Activated CD8-positive, alpha-beta memory T cell treated with anti-CD3 and anti-CD28 coated beads for 36 hours (primary cell): ENCODE results near the gene MYL2. TPM values are rescaled to one million over a fixed set of nuclear protein-coding genes. Genes with fewer than 3 reads are reported as not detected.
"Not testable (repeated sequence)": the region's sequence is repeated elsewhere in the genome, so short reads cannot be mapped to it uniquely, and the experiment has no call there.

ENCODE experiments used
- CTCF ChIA-PET: fragments of 350-600 bp; sonication (Branson Sonifier 250); formaldehyde crosslinking; loops from one replicate; lab custom pipeline; 2021; ENCODE audit warnings: antibody characterized with exemption; lab: Charles Lee
- POLR2A ChIA-PET: fragments of 350-600 bp; sonication (Branson Sonifier 250); formaldehyde crosslinking; loops from one replicate; lab custom pipeline; 2021; ENCODE audit warnings: antibody characterized with exemption; lab: Charles Lee
- total RNA-seq, 2 experiments: library from RNA; stranded (reverse); gene quantifications; one replicate each; pipeline ENCODE4 v1.2.3, GENCODE V29; 2021

Gene MYL2, protein sequence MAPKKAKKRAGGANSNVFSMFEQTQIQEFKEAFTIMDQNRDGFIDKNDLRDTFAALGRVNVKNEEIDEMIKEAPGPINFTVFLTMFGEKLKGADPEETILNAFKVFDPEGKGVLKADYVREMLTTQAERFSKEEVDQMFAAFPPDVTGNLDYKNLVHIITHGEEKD
- not detected for total RNA-seq

DNA sequence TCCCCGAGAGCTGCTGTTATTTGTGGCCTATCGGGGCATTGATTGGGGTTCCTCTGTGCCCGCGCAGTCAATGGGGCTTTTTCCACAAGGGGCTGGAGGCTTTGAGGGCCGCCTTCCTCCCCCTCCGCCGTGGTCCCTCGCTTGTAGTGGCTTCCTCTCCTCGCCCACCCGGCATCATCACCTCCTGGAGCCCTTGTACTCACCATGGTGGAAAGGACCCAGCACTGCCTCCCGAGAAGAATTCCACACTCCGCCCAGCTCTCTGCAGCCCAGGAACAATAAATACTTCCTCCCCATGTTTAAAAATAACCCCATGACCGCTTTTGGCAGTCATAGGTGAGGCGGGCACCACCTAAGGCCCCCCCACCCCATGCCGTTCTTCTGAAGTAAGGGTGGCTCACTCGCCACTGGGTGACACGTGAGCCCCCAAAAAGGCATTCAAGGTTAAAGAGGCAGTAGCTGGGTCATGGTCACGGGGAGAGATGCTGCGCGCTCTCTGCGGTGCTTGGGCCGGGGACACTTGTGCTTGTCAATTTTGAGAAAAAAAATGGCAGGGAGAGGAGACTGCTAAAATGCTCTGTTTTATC, at the start of gene MYL2:
TSS of gene MYL2 (minus strand) at position 256 of the 587 bp plus-strand sequence. CDS start at position 206, 50 bp downstream.
- ChIA-PET POLR2A (no interaction called here), CTCF (no interaction called here)

DNA sequence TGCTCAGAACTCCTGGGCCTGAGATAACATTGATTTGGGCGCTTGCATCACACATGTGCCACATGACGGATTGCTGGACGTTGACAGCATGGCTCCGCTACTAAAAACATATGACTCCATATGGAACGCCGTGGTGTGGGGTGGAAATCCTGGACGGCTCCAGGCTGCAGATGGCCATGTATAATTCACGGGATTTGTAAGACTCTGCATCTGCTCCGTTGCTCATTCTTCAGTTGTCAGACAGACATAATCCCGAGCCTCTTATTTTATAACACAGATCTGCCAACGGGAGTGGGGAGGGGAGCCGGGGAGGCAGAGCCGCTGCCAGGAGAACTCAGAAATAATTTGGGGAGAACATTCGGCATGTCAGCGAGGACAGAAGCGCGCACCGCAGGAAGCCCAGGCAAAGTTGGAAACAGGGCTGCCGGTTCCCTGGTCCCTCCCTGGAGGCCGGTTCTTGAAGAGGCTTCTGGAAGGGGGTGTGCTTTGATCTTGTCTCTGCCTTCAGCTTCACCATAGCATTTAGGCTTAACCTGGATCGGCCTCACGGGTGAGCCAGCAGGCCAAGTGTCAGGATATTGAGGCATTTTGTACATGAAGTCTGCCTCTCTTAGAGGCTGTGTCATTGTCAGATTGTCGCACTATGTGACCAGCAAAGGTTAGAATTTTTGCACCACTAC, 45.8 kb upstream of the MYL2 start:
- CTCF ChIA-PET = no interaction called here
- POLR2A ChIA-PET = no interaction called here

DNA sequence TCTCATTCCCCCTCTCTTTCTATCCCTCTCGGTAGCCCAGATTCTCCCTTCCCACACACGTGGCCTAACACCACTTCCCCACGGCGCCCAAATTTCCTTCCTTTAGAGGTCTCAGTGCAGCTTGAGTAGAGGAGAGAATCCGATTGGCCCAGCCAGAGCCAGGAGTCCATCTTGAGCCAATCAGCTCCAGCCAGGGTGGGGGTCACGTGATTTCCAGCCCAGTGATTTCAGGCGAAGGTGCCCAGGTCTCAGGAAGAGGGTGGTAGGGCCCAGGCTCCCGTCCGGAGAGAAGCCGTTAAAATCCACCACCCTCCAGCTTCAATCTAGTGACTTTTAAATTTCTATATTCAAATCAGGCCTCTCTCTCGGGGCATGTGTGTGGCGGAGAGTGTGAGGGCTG, 45.2 kb upstream of the MYL2 start:
- CTCF ChIA-PET = no interaction called here
- POLR2A ChIA-PET = no interaction called here

DNA sequence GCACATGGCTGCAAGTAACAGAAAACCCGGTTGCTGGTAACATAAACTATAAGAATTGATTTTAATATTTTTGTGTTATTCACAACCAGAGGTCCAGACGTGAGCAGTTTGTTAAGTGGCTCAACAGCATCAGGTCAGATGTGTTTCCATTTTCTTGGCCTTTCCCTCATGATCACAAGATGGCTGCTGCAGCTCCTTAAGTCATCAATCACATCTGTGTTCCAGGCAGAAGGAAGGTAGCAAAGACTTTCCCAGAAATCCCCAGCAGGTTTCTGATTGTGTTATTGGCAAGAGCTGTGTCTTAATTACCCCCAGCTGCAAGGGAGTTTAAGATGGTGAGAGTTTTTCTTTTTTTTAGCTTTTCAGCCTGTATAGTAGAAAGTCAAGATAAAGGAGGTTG, 40.4 kb upstream of the MYL2 start:
- ChIA-PET POLR2A (no interaction called here), CTCF (no interaction called here)

DNA sequence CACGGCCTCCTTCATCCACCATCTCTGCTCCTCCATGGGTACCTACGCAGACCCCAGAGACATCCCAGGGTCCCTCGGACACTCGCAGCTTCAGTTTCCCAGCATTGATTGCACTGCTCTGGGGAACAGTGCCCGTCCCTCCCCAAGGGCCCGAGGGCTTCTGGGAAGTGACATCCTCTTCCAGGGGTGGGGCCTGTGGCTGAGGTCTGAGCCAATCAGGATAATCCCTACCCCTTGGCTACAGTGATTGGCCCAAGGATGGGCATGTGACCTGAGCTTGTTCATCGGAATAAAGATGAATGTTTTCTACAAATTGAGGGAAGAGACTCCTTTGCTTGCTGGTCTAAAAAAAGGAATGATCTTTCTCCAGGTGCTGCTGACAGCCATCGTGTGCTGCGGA, 37.3 kb upstream of the MYL2 start:
- POLR2A ChIA-PET = no interaction called here
- CTCF ChIA-PET = no interaction called here

DNA sequence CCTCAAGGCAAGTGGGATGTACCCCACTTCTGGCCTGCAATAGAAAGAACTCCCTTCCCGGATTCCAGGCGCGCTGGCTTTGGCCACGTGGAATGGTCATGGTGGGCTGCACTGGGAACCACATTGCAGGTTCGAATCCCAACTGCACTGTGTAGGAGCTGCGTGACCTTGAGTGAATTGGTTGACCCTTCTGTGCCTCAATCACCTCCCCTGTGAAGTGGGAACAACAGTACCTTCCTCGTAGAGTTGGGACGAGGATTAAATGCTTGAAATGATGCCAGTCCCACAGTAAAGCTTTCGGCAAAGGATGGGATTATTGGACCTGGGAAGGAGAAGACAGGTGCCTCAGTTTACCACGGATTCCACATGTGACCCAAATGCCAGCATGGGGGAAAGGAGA, 36.8 kb upstream of the MYL2 start:
- CTCF ChIA-PET = no interaction called here
- POLR2A ChIA-PET = no interaction called here

DNA sequence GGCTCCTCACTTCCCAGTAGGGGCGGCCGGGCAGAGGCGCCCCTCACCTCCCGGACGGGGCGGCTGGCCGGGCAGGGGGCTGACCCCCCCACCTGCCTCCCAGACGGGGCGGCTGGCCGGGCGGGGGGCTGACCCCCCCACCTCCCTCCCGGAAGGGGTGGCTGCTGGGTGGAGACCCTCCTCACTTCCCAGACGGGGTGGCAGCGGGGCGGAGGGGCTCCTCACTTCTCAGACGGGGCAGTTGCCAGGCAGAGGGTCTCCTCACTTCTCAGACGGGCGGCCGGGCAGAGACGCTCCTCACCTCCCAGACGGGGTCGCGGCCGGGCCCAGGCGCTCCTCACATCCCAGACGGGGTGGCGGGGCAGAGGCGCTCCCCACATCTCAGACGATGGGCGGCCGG, 30.5 kb upstream of the MYL2 start:
- POLR2A ChIA-PET, CTCF ChIA-PET: not testable (repeated sequence)

DNA sequence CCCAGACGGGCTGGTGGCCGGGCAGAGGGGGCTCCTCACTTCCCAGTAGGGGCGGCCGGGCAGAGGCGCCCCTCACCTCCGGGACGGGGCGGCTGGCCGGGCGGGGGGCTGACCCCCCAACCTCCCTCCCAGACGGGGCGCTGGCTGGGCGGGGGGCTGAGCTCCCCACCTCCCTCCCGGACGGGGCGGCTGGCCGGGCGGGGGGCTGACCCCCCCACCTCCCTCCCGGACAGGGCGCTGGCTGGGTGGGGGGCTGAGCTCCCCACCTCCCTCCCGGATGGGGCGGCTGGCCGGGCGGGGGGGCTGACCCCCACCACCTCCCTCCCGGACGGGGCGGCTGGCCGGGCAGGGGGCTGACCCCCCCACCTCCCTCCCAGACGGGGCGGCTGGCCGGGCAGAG, 30.1 kb upstream of the MYL2 start:
- CTCF ChIA-PET, POLR2A ChIA-PET: not testable (repeated sequence)

DNA sequence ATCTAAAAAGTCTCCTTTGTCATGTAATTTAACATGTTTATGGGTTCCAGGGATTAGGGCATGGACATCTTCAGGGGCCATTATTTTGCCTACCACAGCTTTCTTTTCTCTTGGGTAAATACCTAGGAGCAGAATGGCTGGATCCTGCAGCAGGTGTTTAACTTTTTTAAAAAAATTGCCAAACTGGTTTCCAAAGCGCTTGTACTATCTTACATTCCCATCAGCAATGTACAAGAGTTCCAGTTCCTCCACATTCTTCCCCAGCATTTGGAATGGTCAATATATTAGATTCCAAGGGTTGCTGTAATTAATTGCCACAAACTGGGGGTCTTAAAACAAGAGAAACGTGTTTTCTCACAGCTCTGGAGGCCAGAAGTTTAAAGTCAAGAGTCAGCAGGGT, 27.7 kb upstream of the MYL2 start:
- CTCF ChIA-PET = no interaction called here
- POLR2A ChIA-PET = no interaction called here

DNA sequence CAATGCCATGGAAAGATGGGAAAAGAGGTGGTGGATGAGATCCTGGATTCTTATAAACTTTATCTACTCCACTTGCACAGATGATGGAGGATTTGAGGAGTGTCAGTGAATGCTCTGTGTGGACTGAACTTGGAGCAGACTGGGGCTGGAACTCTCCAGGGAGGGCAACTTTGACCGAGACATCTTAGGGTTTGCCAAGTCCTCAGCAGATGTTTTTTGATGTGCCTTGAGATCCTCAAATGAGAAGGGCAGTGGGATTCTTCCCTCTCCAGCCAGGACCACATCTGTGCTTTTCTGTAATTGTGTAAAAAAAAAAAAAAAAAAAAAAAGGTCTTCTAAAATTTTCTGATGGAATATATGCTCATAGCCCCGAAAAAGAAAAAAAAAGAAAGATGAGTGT, 23.0 kb upstream of the MYL2 start:
- POLR2A ChIA-PET = no interaction called here
- CTCF ChIA-PET = interaction anchor here (0.6 kb wide), 1 partner anchor 871 kb away, joined by 4 read pairs; no protein-coding TSS in a partner anchor

DNA sequence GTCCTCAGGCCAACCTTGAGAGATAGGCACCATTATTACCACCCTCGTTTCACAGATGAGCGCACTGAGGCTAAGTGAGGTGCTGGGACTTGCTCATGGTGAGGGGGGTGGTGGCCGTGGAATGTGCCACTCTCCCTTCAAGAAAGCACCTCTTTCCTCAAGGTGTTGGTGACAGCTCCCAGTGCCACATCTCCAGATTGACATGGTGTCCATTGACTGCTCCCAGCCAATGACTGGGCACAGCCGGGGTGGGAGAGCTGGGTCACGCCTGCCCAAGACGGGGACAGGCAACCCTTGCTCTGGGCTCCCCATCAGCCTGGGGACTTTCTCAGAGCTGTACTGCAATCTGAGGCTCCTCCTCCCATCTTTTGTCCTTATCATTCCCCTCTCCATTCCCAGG, 21.0 kb upstream of the MYL2 start:
- POLR2A ChIA-PET = no interaction called here
- CTCF ChIA-PET = interaction anchor here (0.6 kb wide), 1 partner anchor 11 kb away, joined by 3 read pairs; no protein-coding TSS in a partner anchor

DNA sequence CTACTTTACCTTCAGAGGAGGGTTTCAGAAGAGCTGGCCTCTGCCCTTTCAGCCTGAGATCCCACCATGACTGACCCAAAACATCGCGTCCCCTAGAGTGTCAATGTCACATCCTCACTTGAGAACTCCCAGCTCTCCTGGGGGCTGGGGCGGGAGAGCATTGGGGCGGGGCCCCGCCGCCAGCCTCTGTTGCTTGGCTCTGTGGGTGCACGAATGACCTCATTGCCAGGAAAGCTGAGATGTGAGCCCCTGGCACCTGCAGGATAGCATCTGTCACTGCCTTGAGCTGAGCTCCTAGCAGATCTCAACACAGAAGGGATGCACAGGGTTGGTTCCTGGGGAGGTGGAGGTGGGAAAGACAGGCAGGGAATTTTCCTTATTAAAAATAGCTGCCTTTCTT, 20.6 kb upstream of the MYL2 start:
- ChIA-PET POLR2A (no interaction called here), CTCF (interaction anchor here (0.6 kb wide), 1 partner anchor 11 kb away, joined by 3 read pairs; no protein-coding TSS in a partner anchor)

DNA sequence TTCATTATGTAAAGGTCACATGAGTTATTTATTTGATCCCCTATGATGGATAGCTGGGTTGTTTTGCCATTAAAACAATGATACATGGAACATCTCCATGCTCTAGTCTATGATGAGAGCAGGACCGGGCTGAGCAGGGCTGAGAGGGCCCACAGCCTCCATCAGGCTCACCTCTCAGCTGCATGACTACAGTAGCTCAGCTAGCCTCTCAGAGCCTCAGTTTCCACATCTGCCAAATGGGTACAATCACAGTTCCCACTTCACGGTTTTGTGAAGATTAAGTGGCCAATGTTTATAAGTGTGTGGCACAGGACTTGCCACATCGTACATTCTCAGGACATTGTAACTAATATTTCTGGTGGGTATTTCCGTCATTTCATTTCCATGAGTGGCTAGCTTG, 19.9 kb upstream of the MYL2 start:
- POLR2A ChIA-PET = no interaction called here

DNA sequence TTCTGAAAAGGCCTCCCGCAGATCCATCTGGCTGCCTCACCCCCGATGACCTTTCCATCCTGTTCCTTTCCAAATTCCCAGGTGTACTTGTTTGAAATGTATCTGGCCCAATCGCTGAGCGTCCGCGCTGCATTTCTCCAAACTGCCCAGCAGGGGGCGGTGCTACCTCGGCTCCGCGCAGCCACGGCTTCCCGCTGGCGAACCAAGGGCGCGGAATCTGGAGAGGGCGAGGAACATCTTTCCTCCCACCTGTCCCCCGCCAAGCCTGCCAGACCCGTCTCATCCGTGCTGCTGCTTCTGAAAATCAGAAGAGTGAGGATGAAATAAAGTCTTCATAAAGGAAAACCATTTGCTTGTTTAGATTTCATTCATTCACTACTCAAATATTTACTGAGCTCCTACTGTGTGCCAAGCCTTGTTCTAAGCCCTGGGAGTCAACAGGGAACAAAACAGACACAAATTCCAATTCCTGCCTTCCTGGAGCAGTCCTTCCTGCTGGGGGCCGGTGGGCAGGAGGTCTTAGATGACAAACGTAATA, 16.8 kb upstream of the MYL2 start:
- ChIA-PET CTCF (interaction anchor here (1.1 to 1.8 kb wide), 5 partner anchors 9 to 361 kb away, joined by 3 to 5 read pairs (median 3); no protein-coding TSS in a partner anchor), POLR2A (no interaction called here)

More for the DNA sequence above, 19.9 kb upstream of the MYL2 start:
- CTCF ChIA-PET = no interaction called here

DNA sequence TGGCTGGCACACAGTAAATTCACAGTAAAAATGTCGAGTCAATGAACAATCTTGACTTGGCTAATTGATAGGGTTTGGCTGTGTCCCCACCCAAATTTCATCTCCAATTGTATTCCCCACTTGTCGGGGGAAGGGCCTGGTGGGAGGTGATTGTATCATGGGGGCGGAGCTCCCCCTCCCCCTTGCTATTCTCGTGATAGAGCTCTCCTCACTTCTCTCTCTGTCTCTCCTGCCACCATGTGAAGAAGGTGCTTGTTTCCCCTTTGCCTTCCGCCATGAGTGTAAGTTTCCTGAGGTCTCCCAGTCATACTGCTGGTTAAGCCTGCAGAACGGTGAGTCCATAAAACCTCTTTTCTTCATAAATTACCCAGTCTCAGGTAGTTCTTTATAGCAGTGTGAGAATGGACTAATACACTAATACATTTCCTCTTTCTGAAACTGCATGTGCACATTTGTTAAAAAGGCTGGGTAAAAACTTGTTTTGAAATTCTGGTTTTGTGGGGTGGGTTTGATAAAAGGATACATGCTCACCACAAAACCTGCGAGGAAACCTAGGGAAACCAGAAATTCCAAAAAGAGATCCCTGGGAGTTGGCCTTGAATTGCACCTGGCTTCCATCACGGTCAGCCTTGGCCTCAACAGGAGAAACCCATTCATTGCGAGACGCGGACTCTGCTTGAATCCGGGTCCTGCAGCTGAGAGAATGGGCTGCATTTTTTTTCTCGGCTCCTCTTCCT, 16.2 kb upstream of the MYL2 start:
- CTCF ChIA-PET = interaction anchor here (1.1 to 1.8 kb wide), 4 partner anchors 9 to 362 kb away, joined by 3 to 4 read pairs (median 3); no protein-coding TSS in a partner anchor
- POLR2A ChIA-PET = no interaction called here

DNA sequence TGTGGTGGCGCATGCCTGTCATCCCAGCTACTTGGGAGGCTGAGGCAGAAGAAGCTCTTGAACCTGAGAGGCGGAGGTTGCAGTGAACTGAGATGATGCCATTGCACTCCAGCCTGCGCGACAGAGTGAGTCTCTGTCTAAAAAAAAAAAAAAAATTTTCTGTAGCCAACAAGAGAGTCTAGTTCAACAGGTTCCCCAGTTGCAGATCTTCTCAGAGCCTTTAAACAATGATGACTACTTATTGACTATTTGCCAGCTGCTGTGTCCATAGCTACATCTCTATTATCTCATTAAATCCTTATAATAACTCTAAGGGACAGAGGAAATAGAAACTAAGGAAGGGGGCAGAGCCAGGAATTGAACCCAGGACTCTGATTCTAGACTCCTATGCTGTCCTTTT, 15.2 kb upstream of the MYL2 start:
- ChIA-PET POLR2A (no interaction called here), CTCF (no interaction called here)

DNA sequence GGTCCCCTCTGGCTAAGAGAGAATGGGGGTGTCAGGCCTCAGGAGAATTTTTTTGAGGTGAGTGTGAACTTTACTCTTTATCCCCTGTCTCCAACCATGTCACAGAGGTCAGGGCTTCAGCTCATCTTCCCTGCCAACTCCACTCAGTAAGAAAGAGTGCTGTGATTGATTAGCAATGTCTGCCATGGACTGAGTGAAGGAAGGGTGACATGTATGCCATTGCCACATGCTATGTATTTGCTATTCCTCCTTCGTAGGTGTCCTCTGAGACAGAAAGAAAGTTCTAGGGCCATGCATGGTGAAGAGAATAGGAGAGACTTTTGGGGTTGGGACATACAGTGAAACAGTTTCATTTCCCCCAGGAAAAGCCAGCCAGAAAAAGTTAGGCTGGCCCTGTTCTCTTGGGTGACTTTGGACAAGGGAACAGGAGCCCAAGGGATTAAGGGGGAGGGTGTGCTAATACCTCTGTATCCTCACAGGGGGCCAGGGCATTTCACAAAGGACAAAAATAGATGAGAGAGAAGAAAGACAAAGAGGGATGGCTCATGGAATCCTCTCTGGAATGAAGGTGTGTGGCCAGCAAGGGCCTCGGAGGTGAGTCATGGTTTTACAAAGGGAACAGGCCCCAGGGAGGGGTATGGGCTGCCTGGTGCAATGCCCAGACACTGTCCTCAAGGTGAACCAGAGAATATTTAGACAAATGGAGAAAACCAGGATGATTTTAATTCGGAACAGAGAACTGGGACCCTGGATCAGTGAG, 13.9 kb upstream of the MYL2 start:
- ChIA-PET POLR2A (no interaction called here), CTCF (interaction anchor here (0.5 kb wide), 1 partner anchor 87 kb away, joined by 3 read pairs; no protein-coding TSS in a partner anchor)

DNA sequence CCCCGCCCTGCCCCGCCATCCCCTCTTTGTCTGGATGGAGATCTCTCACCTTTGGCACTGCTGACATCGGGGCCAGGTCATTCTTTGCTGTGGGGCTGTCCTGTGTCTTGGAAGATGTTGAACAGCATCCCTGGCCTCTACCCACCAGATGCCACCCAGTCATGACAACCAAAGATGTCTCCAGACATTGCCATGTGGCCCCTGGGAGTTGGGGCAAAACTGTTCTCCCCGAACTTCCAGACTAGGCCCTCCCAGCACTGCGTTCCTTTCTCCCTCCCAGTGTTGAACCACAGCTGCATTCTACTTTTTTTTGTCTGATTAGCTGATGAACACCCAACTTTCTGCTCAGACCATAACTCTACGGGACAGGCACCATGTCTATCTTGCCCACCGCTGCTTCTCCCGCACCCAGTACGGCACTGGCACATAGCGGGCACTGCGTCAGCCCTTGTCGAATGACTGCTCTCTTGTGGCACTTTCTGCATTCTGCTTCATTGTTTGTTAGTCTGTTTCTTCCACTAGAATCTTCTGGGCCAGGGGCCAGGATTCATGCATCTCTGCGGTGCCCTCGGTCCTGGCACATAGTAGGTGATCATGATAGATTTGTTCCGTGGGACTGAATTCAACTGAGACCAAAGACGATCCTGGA, 13.1 kb upstream of the MYL2 start:
- ChIA-PET CTCF (interaction anchor here (0.5 kb wide), 1 partner anchor 88 kb away, joined by 3 read pairs; no protein-coding TSS in a partner anchor), POLR2A (no interaction called here)
